ELF-1 (cell line): ENCODE results near the gene MRPL34.
"Not testable (repeated sequence)": the region's sequence is repeated elsewhere in the genome, so short reads cannot be mapped to it uniquely, and the experiment has no call there.

Experiments used
- DNase-seq: peaks from one replicate; pipeline ENCODE4 v3.0.0-alpha.2; 2016; ENCODE audit warnings: low read depth, low spot score

Gene MRPL34

GRCh38 chr19:17305517-17306284, at the start of gene MRPL34:
Gene MRPL34 (plus strand): TSS chr19:17305872. CDS start chr19:17305893, 21 bp downstream.
- peak; percentile 100 for DNase-seq

DNA sequence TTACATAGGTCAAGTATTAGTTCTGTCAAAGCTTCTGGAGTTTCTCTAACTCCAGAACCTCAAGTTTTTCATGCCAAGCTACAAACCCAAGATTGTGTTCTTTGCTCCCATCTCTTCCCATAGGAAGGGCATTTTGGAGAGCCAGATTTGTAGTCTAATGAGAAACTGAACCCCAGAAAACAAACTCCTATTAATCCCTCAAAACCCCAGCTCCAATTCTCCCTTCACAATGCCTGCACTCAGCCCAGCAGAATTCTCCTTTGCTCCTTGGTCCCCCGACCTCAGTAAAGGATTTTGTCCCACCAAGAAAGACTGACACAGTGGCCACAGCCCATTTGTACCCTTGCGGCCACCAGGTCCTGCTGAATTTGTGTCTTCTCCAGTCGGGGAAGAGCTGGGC, 49.5 kb upstream of the MRPL34 start:
- no peak for DNase-seq

- no peak for DNase-seq
These were observed 46.4 kb upstream of the MRPL34 start for GRCh38 chr19:17259118-17259780.

DNA sequence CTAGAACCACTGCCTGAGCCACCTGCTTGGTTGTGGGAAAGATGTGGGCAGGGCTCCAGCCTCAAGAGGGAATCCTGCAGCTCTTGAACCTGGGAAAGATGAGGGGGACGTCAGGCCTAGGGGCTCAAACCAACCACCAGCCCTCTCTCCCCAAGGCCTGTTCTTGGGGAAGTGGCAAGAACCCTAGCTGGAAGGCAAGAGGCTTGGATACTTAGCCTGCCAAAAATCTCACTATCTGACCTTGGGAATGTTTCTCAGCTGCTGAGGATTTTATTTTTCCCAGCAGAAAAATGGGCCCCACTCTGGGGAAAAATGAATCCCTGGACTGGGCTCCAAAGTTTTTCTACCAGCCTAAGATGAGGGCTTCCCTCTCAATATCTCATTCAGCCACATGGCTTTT, 45.7 kb upstream of the MRPL34 start:
- DNase-seq, result no peak

GRCh38 chr19:17260842-17261325, 44.8 kb upstream of the MRPL34 start:
- DNase-seq, result peak; percentile 97

DNA sequence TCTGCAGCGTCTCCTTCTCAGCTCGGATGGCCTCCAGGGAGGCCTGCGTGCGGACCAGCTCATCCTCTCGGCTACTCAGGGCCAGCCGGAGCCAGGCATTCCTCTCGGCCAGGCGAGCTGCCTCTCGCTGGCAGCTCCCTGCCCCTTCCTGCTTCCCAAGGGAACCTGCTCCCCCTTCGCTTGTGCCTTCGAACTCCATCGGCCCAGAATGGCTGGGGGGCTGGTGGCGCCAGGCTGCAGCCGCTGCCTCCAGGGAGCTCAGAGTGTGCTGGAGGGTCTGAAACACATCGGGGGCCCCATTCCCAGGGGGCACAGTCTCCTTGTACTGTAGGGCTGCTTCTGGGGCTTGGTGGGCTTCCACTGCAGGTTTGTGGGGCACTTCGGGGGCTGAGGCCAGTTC, 43.1 kb upstream of the MRPL34 start:
- no peak for DNase-seq

DNA sequence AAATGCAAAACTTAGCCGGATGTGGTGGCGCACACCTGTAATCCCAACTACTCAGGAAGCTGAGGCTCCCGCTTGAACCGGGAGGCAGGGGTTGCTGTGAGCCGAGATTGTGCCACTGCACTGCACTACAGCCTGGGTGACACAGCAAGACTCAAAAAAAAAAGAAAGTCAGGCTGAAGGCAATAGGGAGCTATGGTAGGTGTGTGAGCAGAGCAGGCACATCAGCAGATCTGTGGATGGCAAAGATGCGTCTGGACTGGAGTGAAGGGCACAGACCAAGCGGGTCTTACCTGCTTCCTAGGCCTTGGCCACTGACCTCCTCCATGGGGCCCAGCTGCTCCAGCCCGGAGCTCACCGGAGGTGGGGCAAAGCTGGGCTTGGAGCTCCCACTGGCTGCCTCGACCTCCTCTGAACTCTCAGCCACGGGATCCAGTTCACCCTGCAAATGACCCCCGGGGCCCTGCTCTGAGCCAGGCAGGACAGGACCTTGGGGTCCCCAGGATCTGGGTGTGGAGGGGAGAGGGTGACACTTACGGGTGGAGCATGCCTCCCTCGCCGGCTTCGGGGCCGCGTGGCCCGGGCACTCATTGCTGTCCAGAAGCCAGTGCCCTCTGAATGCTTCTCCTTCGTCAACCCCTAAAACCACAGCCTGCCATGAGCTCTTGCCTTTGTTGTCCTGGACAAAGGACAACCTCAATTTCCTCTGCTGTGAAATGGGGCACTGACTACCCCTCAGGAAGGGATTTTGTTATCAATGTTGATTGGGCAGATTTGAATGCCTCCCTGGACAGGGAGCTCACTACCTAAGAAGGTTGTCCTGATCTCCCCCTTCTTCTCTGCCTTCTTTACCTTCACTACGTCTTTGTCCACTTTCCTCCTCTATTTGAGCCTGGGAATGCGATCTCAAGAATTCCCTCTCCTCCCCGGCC, 41.7 kb upstream of the MRPL34 start:
- no peak for DNase-seq

DNA sequence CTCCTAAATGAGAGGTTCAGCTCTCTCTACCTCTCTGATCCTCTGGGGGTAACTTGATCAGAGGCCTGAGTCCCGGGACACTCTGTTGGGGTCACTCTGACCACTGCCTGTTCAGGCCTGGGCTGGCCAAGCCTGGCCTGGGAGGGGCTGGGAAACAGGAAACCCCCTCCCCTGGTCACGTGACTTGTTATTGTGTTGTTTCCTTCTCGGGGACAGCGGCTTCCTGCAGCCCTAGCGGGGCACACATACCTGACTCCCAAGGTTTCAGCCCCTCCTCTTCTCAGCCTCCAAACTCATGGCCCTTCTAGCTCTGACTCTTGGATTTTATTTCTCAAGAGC, 41.1 kb upstream of the MRPL34 start, which contains the start of gene USHBP1:
Gene USHBP1, minus strand, starts transcription at position 105 of the 339 bp plus-strand sequence. CDS start 446 bp downstream, outside the sequence.
- DNase-seq, result peak; percentile 79

GRCh38 chr19:17266026-17266425, 39.6 kb upstream of the MRPL34 start:
- DNase-seq, result peak; percentile 79

DNA sequence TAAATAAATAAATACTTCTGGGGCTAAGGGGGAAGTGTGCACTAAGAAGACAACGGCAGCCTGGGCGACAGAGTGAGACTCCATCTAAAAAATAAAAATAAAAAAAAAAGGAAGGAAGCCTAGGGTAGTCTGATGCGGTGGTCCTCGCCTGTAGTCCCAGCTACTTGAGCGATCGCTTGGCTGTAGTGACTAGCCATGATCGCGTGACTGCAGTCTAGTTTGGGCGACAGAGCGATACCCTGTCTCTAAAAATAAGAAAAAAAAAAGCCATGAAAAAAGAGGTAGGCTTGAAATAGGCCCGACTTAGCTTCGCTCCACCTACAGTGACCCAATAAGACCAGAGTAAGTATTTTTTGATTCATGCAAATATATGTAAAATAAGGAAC, 39.1 kb upstream of the MRPL34 start:
- DNase-seq, result no peak

DNA sequence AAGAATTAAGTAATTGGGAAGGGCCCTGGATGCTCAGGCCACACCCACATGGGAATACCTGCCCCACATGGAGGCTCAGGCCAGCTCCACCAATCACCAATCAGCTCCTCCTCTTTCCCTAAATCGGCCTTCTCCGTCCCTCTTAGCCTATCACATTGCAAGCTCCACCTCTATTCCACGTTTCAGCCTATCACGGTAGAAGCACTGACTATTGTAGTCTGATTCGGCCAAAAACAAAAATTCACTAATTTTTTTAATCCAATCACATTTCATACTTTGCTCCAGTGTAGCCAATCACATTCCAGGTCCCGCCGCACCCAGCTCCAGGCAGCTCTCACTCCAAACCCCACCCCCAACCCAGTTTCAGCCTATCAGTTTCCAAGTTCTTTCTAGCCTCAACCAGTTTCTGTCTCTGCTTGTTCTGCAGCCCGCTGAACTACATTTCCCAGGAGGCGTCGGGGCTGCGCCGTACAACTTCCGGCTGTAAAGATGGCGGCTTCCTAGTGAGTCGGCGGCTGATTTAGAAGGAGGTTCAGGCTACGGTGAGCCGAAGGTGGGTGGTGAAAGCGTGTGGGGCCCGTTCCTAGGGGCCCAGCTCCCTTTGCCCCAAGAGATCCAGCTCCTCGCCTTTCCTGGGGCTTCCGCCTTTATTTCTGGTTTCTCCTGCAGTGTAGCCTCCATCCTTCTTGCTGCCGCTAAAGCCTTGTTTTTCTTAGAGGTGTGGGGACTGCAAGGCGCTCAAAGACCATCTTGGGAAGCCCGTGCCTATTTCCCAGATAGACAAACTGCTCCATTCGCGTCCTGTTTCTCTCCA, 38.5 kb upstream of the MRPL34 start, which contains the start of gene BABAM1:
Gene BABAM1, plus strand, starts transcription at position 469 of the 814 bp plus-strand sequence. CDS start 1,364 bp downstream, outside the sequence.
- peak; percentile 100 for DNase-seq

- no peak for DNase-seq
These were observed 36.9 kb upstream of the MRPL34 start for GRCh38 chr19:17268754-17269153.

DNA sequence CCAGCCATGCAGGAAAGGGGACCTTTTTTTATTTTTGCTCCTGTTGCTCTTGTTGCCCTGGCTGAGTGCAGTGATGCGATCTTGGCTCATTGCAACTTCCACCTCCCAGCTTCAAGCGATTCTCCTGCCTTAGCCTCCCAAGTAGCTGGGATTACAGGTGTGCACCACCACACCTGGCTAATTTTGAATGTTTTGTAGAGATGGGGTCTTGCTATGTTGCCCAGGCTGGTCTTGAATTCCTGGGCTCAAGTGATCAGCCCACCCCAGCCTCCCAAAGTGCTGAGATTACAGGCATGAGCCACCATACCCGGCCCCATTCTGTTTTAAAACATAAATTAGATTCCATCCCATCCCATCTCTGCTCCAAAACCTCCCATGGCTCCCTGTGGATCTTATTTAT, 30.8 kb upstream of the MRPL34 start:
- not testable (repeated sequence) for DNase-seq

DNA sequence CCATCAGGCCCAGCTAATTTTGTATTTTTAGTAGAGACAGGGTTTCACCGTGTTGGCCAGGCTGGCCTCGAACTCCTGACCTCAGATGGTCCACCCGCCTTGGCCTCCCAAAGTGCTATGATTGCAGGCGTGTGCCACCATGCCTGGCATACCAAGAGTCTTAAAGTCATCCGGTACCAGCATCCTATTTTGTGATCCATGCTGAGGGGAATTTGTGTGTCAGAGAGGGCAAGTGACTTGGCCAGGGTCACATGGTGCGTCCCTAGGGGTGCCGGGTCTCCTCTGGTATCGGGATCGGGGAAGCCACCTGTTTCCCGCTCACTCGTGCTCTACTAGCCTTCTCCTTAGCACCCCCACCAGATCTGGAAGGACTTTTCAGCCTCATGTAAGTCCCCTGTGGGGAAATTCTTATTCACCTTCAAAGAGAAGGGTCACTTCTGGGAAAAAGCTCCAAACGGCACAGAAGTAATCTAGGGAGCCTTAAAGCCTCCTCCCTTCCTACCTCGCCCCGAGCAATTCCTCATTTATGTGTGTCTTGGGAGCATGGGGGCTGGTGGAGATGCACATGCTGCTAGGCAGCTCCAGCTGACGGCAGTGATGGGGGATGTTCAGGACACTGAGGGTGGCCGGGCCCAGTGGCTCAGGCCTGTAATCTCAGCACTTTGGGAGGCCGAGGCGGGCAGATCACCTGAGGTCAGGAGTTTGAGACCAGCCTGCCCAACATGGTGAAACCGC, 30.1 kb upstream of the MRPL34 start:
- DNase-seq, result no peak

DNA sequence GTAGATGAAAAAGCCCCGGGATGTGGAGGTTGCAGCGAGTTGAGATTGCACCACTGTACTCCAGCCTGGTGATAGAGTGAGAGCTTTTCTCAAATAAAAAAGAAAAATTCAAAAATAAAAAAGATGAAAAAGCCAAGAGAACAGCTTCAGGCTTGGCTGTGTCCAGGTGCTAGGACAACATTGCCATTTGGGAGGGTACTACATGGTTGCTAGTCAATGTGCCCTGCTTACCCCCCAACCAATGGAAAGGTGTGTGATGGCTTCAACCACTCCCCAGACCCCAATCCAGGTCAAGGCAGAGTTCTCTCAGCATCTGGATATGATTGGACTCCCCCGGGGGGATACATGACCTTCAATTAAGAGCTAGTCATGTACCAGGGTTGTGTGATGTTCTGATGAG, 26.2 kb upstream of the MRPL34 start:
- no peak for DNase-seq

GRCh38 chr19:17281391-17282304, 24.0 kb upstream of the MRPL34 start, which contains the start of gene ANKLE1:
Gene ANKLE1 (plus strand): TSS chr19:17281901. CDS start chr19:17281921, 20 bp downstream.
- DNase-seq, result peak; percentile 34

- peak; percentile 97 for DNase-seq
These were observed 23.1 kb upstream of the MRPL34 start for GRCh38 chr19:17282488-17283125.

DNA sequence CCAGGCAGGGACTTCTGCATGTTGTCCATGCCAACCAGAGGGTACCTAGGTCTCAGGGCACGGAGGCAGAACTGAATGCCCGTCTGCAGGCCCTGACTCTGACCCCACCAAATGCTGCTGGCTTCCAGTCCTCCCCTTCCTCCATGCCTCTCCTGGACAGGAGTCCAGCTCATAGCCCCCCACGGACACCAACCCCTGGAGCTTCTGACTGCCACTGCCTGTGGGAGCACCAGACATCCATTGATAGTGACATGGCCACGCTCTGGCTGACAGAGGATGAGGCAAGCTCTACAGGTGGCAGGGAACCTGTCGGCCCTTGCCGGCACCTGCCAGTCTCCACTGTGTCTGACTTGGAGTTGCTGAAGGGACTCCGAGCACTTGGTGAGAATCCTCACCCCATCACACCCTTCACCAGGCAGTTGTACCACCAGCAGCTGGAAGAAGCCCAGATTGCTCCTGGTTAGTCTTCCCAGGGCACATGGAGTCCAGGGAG, 22.1 kb upstream of the MRPL34 start:
- DNase-seq, result no peak
